PFSK-1 (cell line): ENCODE results near the gene CPT1B.

ENCODE experiments used
- FOXP2 ChIP-seq: optimal IDR thresholded peaks from 2 replicates; pipeline ENCODE3; 2011; ENCODE audit warnings: borderline replicate concordance, control low read depth, inconsistent platforms; ENCODE audit not compliant: insufficient read depth; ENCODE audit errors: extremely low read length, extremely low read depth
- POLR2AphosphoS5 ChIP-seq: IDR thresholded peaks from 2 replicates; pipeline ENCODE4 v1.6.1; 2012; ENCODE audit warnings: low read depth, mild to moderate bottlenecking, control low read depth, low read length, moderate library complexity
- REST ChIP-seq, 2 experiments: IDR thresholded peaks; 2 replicates each; pipeline versions ENCODE4 v1.6.1 to v1.8.0; 2011 to 2012; ENCODE audit warnings: low read depth in 2 of 2, low read length in 2 of 2, control low read depth in 1 of 2, inconsistent platforms in 1 of 2, mild to moderate bottlenecking in 1 of 2, moderate library complexity in 1 of 2; ENCODE audit not compliant: insufficient read depth in 1 of 2
- SIN3A ChIP-seq: IDR thresholded peaks from 2 replicates; pipeline ENCODE4 v1.6.1; 2012; ENCODE audit warnings: mild to moderate bottlenecking, low read length, moderate library complexity, borderline replicate concordance; ENCODE audit not compliant: insufficient read depth
- TAF1 ChIP-seq: IDR thresholded peaks from 2 replicates; pipeline ENCODE4 v1.6.1; 2012; ENCODE audit warnings: low read length, control low read depth, borderline replicate concordance; ENCODE audit not compliant: insufficient read depth

Gene CPT1B

DNA sequence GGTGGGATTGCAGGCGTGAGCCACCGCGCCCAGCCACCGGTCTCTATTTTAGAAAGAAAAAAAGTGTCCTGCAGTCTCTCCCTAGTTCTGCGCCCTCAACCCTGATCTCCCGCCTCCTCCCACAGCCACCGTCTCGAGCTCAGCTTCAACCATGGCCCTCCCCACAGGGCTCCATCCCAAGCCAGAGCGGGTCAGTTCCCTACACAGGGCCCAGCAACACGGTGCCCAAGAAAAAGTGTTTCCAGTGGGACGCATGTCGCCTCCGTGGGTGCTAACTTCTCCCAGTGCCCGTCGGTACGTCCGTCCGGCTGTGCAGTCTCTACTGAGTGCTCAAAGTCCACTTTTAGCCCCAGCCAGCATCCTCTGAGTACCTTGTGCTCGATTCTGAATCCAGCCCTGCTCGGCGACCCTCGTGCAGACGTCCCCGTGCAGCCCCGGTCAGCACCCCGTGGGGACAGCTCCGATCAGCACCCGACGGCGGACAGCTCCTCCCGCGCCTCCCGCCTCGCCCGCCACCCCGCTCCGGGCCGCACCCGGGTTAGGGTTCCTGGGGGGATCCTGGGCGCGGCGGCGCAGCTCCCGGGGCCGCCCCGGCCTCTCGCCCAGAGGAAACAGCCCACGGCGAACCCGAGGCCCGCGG, 21.7 kb upstream of the CPT1B start:
- TF ChIP-seq TAF1, result no peak
- no peak for TF ChIP-seq POLR2AphosphoS5
- TF ChIP-seq REST (IDR thresholded peaks at IDR 0.05; ENCODE audit: insufficient read depth in 1 of 2, low read depth in 2 of 2, low read length in 2 of 2), result peak; percentile 96 to 99
- TF ChIP-seq FOXP2, result peak; percentile 43
- peak; percentile 95; the same call in 1 of the 2 replicates for TF ChIP-seq SIN3A

- no peak for TF ChIP-seq REST (IDR thresholded peaks at IDR 0.05; ENCODE audit: insufficient read depth in 1 of 2, low read depth in 2 of 2, low read length in 2 of 2)
- TF ChIP-seq FOXP2, result no peak
- TF ChIP-seq SIN3A, result no peak
- TF ChIP-seq TAF1, result no peak
- TF ChIP-seq POLR2AphosphoS5, result no peak
These were observed 18.9 kb upstream of the CPT1B start for GRCh38 chr22:50597097-50597496.

DNA sequence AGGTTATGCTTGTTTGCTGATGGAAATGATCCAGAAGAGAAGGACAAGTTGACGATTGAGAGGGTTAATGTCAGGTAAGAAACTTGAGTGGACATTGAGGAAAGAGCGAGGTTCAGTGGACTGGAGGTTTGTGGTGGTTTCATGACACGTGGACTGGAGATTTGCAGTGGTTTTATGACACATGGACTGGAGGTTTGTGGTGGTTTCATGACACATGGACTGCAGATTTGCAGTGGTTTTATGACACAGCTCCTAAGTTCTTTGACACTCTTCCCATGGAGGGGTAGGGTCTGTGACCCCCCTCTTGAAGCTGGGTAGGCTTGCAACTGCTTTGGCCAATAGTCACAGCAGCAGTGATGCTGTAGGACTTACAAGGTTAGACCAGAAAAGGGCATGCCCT, 17.0 kb upstream of the CPT1B start:
- TF ChIP-seq FOXP2 (no peak), POLR2AphosphoS5 (no peak)

- TF ChIP-seq FOXP2 (no peak), TAF1 (no peak), REST (IDR thresholded peaks at IDR 0.05; ENCODE audit: insufficient read depth in 1 of 2, low read depth in 2 of 2, low read length in 2 of 2) (no peak), SIN3A (no peak), POLR2AphosphoS5 (no peak)
These were observed 9.2 kb upstream of the CPT1B start for GRCh38 chr22:50587407-50587806.

DNA sequence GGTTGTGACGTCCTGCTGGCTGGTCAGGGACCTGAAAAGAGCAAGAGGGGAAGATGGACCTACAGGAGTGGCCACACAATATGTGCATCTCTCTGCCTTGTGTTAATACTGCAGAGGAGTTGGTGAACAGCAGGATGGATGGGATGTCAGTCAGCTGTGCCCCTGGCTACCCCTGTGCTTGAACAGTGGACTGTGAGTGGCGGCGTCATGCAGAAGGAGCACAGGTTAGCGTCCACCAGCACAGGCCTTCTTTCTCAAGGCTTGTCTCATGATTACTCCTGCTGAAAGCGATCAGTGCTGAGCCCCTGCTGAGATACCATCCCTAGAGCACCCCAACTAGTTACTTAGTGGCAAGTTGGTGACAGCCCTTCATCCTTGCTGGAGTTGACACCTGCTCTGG, 8.2 kb upstream of the CPT1B start:
- no peak for TF ChIP-seq FOXP2
- no peak for TF ChIP-seq REST (IDR thresholded peaks at IDR 0.05; ENCODE audit: insufficient read depth in 1 of 2, low read depth in 2 of 2, low read length in 2 of 2)
- TF ChIP-seq POLR2AphosphoS5, result no peak
- no peak for TF ChIP-seq TAF1
- TF ChIP-seq SIN3A, result no peak
